Measurements from ENCODE around the gene EFCAB12. TPM values are rescaled to one million over a fixed set of nuclear protein-coding genes. Genes with fewer than 3 reads are reported as not detected.

The EFCAB12 gene
- total and polyA plus RNA-seq, 2 experiments from 2014 or later: 0.19 to 0.20 TPM

GRCh38 chr3:129470861-129471260 is 42.4 kb upstream of the EFCAB12 start:
- Histone ChIP-seq H4K20me1 (ENCODE audit: insufficient read depth, poor library complexity, severe bottlenecking) (no peaks in the 10 kb centered on the region), H3K79me2 (no peaks in the 10 kb centered on the region), H3K9me3 (ENCODE audit: low read depth) (no peaks in the 10 kb centered on the region), H3K4me2 (no peak overlapping the region), H3K27me3 (no peaks in the 10 kb centered on the region), H3K9me2 (replicated peaks; ENCODE audit: insufficient read depth) (no peaks in the 10 kb centered on the region), H3K36me3 (replicated peaks; ENCODE audit: insufficient read depth, low read depth) (no peaks in the 10 kb centered on the region), H2AFZ (no peak overlapping the region), H3K4me3 (no peak overlapping the region), H3K4me1 (ENCODE audit: insufficient read depth) (peaks cover 5% of the 10 kb centered on the region), H3K27ac (no peak overlapping the region)
- DNase-seq (ENCODE audit: low spot score): no peak
- TF ChIP-seq EZH2 (IDR thresholded peaks at IDR 0.05; ENCODE audit: borderline replicate concordance): no peak
- no peak for TF ChIP-seq CTCF (IDR thresholded peaks at IDR 0.05; ENCODE audit: poor library complexity)
- no peak for TF ChIP-seq EZH2phosphoT487 (IDR thresholded peaks at IDR 0.05; ENCODE audit: low read depth, severe bottlenecking, unreplicated experiment)
- WGBS (ENCODE audit: low lambda C conversion rate, missing lambda C conversion rate): 98% methylated on average over 2 of the region's 2 CpGs

- Histone ChIP-seq H3K36me3 (replicated peaks; ENCODE audit: insufficient read depth, low read depth) (no peaks in the 10 kb centered on the region), H3K4me3 (no peak overlapping the region), H3K9me2 (replicated peaks; ENCODE audit: insufficient read depth) (no peaks in the 10 kb centered on the region), H4K20me1 (ENCODE audit: insufficient read depth, poor library complexity, severe bottlenecking) (no peaks in the 10 kb centered on the region), H3K9me3 (ENCODE audit: low read depth) (no peaks in the 10 kb centered on the region), H3K27me3 (no peaks in the 10 kb centered on the region), H2AFZ (no peak overlapping the region), H3K79me2 (no peaks in the 10 kb centered on the region), H3K4me1 (ENCODE audit: insufficient read depth) (peaks cover 5% of the 10 kb centered on the region), H3K4me2 (no peak overlapping the region), H3K27ac (peak overlapping the region; percentile 61)
- TF ChIP-seq CTCF (IDR thresholded peaks at IDR 0.05; ENCODE audit: poor library complexity) (no peak), EZH2 (IDR thresholded peaks at IDR 0.05; ENCODE audit: borderline replicate concordance) (no peak), EZH2phosphoT487 (IDR thresholded peaks at IDR 0.05; ENCODE audit: low read depth, severe bottlenecking, unreplicated experiment) (no peak)
- DNase-seq (ENCODE audit: low spot score): peak; percentile 23
- 67% methylated on average over 2 of the region's 2 CpGs for WGBS (ENCODE audit: low lambda C conversion rate, missing lambda C conversion rate)
Observed at GRCh38 chr3:129469026-129469425, 40.6 kb upstream of the EFCAB12 start.

GRCh38 chr3:129467932-129468331 is 39.5 kb upstream of the EFCAB12 start:
- H3K79me2 ChIP-seq: no peaks in the 10 kb centered on the region
- 45% methylated on average over 1 of the region's 1 CpG for WGBS (ENCODE audit: low lambda C conversion rate, missing lambda C conversion rate)
- DNase-seq (ENCODE audit: low spot score): peak; percentile 28
- H3K4me2 ChIP-seq: no peak overlapping the region
- H3K27ac ChIP-seq: peak overlapping the region; percentile 61
- no peak overlapping the region for H2AFZ ChIP-seq
- H4K20me1 ChIP-seq (ENCODE audit: insufficient read depth, poor library complexity, severe bottlenecking): no peaks in the 10 kb centered on the region
- H3K9me3 ChIP-seq (ENCODE audit: low read depth): no peaks in the 10 kb centered on the region
- H3K27me3 ChIP-seq: no peaks in the 10 kb centered on the region
- TF ChIP-seq CTCF (IDR thresholded peaks at IDR 0.05; ENCODE audit: poor library complexity): no peak
- TF ChIP-seq EZH2phosphoT487 (IDR thresholded peaks at IDR 0.05; ENCODE audit: low read depth, severe bottlenecking, unreplicated experiment): no peak
- no peak for TF ChIP-seq EZH2 (IDR thresholded peaks at IDR 0.05; ENCODE audit: borderline replicate concordance)
- H3K4me3 ChIP-seq: no peak overlapping the region
- H3K4me1 ChIP-seq (ENCODE audit: insufficient read depth): peaks cover 5% of the 10 kb centered on the region
- H3K36me3 ChIP-seq (replicated peaks; ENCODE audit: insufficient read depth, low read depth): no peaks in the 10 kb centered on the region
- no peaks in the 10 kb centered on the region for H3K9me2 ChIP-seq (replicated peaks; ENCODE audit: insufficient read depth)

DNA sequence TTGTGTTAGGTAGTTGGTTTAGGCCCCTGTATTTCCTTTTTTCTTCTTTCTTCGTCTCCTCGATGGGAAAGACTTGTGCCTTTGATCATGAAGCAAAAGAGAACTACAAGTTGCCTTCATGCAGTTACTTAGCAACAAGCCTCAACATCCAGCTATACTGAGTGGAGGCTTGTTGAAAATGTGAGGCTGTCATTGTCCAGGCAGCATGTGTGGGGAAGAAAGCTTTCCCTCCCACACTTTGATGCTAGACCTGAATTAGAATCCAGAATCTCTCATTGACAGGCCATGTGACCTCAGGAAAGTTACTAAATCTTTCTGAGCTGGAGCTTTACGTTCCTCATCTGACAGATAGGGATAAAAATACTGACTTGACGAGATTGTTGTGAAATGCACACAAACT is 35.3 kb upstream of the EFCAB12 start:
- H3K9me3 ChIP-seq (ENCODE audit: low read depth): no peaks in the 10 kb centered on the region
- H3K4me2 ChIP-seq: no peak overlapping the region
- H3K79me2 ChIP-seq: no peaks in the 10 kb centered on the region
- no peaks in the 10 kb centered on the region for H3K27me3 ChIP-seq
- DNase-seq (ENCODE audit: low spot score): no peak
- H4K20me1 ChIP-seq (ENCODE audit: insufficient read depth, poor library complexity, severe bottlenecking): no peaks in the 10 kb centered on the region
- H3K27ac ChIP-seq: no peak overlapping the region
- no peaks in the 10 kb centered on the region for H3K36me3 ChIP-seq (replicated peaks; ENCODE audit: insufficient read depth, low read depth)
- TF ChIP-seq EZH2 (IDR thresholded peaks at IDR 0.05; ENCODE audit: borderline replicate concordance) (no peak), EZH2phosphoT487 (IDR thresholded peaks at IDR 0.05; ENCODE audit: low read depth, severe bottlenecking, unreplicated experiment) (no peak), CTCF (IDR thresholded peaks at IDR 0.05; ENCODE audit: poor library complexity) (no peak)
- H3K9me2 ChIP-seq (replicated peaks; ENCODE audit: insufficient read depth): no peaks in the 10 kb centered on the region
- H2AFZ ChIP-seq: no peak overlapping the region
- peaks cover 12% of the 10 kb centered on the region for H3K4me1 ChIP-seq (ENCODE audit: insufficient read depth)
- 92% methylated on average over 4 of the region's 4 CpGs for WGBS (ENCODE audit: low lambda C conversion rate, missing lambda C conversion rate)
- no peak overlapping the region for H3K4me3 ChIP-seq
